Femur (tissue), 1 donor: ENCODE results near the gene PLIN5.

Experiments
- DNase-seq: peaks from one replicate; pipeline ENCODE4 v3.0.0-alpha.2; 2017

The PLIN5 gene

DNA sequence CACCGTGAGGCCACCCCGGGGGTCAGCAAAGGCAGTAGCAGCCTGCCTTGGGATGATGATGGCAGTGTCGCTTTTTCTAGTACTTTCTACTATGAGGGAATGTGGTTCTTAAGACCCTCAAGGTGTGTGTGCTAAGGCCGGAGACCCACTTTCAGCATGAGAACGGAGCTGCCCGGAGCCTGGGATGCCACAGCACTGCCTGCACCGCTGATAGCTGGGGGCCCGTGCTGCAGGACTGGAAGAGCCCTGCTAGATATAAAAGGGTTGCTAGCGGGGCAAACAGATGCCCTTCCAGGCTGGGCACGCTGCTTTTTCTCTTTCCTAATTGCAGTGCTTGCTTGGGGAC, 31.2 kb downstream of the PLIN5 start:
- no peak for DNase-seq

DNA sequence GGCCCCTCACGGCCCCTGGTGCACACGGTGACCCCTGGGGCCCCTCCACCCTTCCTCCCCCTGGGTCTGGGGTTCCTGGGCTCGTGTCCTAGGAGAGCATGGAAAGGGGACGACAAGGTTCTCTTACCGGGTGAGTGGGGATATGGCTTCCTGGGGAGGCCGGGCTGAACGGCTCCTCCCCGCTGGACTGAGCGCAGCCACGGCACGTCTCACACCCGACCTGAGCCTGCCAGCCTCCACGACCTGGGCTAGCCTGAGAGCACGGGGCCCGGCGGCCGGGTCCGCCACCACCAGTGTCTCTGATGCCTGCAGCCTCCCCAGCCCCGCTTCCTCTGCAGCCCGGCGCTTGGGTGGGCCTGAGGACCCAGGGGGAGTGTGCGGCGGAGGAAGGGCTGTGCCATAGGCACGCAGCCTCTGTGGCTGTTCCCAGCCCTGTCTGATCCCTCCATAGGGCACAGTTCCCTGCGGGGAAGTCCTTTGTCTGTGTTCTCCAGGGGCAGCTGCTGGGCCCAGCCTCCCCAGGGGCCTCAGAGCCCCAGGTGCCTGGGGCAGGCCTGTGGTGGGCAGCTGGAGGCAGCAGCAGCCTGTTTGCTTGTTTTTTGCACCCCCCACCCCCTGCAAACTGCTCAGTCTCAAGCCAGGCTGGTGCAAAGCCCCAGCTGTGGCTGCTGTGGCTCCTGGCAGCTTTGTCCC, 31.7 kb downstream of the PLIN5 start:
- DNase-seq, result no peak

DNA sequence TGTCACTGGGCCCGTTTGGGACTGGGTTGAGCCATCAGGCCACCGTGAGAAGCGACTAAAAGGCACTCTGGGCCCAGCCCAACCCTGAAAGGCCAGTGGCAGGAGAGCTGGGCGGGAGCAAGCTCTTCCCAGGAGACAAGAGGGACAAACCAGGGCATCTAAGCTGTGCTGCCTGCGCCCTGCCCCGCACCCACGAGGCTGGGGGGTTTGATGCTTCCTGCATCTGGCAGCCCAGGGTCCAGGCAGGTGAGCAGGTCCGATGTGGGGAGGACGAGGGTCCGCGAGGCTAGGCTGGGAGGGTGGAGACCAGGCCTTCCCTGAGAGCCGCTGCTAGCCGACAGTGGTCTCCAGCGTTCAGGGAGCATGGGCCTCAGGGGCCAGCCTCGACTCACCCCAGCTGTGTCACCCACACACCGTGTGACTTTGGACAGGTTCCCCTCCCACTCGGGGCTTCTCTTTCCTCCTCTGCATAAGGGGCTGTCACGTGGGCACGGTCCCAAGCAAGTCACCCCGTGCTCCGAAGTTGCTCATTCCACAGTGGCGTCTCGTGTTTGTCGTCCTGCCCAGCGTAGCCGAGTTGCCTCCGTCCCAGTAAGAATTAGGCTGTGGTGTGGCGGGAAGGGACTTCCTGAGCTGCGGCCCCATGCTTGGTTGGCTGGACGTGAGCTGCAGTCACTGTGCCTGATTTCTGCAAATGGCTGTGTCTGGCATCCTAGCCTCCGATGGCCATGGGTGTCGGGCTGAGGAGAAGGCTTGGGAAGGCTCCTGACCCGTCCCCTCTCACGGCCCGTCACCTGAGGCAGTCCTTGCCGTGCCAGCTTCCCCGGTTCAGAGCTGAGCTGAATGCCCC, 32.5 kb downstream of the PLIN5 start:
- DNase-seq, result no peak

GRCh38 chr19:4501691-4502090, 33.3 kb downstream of the PLIN5 start:
- no peak for DNase-seq

DNA sequence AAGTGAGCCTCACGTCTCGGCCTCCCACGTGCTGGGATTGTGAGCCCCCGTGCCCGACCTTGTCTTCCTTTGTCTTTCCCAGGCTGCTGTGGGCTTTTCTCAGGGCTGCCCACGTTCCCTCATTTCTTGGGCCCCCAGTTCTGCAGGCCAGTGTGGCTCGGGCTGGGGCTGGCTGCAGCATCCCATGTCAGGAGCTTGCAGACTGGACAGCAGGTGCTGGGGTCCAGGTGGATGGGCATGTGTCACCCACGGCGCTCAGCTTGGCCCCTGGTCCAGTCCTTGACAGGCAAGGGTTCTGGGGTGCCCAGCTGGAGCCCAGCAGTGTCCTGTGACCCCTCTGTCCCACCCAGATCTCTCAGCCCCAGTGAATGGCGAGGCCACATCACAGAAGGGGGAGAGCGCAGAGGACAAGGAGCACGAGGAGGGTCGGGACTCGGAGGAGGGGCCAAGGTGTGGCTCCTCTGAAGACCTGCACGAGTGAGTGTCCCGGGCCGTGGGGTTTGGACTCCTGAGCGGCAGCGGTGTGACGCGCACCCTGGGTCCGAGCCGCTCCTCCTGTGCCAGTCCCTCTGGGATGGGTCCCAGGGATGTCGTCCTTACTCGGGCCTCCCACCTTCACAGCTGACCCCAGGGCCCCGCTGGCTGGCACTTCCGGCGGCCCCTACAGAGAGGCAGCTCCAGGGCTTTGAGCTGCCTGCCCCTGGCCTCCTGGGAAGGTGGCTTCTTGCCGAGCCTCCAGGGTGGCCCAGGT, 34.0 kb downstream of the PLIN5 start:
- DNase-seq, result no peak

DNA sequence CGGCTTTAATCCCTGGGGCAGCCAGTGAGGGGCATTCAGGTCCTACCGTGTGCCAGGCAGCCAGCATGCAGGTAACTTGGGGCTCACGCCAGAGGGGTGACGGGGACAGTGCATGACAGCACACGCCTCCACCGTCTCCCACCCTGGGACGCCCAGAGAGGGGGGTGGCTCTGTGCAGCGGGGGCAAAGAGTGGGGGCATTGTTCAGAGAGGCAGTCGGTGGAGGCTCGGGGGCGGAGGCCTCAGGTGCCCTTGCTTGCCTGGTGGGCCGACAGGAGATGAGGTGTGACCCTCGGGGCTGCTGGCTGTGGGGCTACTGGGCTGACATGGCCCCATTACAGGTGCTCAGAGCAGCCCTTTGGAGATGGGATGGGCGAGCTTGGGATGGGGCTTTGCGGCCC, 35.2 kb downstream of the PLIN5 start:
- no peak for DNase-seq

DNA sequence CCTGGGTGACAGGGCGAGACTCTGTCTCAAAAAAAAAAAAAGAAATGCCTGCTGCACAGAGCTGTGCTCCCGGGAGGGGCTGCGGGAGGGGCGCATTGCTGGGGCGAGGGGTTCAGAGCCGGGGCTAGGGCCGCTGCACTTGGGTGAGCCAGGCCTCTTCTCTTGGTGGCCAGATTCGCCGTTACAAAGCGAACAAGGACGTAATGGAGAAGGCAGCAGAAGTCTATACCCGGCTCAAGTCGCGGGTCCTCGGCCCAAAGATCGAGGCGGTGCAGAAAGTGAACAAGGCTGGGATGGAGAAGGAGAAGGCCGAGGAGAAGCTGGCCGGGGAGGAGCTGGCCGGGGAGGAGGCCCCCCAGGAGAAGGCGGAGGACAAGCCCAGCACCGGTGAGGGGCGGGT, 35.7 kb downstream of the PLIN5 start:
- no peak for DNase-seq

- DNase-seq, result no peak
These were observed 36.3 kb downstream of the PLIN5 start for GRCh38 chr19:4498694-4499093.

GRCh38 chr19:4497770-4498389, 37.1 kb downstream of the PLIN5 start:
- no peak for DNase-seq

GRCh38 chr19:4496304-4496703, 38.7 kb downstream of the PLIN5 start:
- DNase-seq, result no peak

DNA sequence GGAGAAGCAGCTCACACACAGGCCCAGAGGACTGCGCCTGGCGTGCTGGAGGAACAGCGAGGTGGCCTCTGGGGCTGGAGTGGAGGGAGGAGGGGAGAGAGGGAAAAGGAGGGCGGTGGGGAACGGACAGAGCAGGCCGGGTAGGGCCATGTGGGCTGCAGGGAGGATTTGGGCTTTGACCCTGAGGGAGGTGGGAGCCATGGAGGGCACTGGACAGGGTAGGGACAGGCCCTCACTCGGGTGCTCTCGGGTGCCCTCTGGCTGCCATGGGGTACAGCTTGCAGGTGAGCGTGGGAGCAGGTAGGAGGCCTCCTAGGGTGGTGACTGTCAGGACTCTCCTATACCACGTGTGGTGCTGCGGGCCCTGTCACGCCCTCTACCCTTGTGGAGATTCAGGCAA, 39.6 kb downstream of the PLIN5 start:
- DNase-seq, result no peak

- no peak for DNase-seq
These were observed 40.3 kb downstream of the PLIN5 start for GRCh38 chr19:4494691-4495064.

DNA sequence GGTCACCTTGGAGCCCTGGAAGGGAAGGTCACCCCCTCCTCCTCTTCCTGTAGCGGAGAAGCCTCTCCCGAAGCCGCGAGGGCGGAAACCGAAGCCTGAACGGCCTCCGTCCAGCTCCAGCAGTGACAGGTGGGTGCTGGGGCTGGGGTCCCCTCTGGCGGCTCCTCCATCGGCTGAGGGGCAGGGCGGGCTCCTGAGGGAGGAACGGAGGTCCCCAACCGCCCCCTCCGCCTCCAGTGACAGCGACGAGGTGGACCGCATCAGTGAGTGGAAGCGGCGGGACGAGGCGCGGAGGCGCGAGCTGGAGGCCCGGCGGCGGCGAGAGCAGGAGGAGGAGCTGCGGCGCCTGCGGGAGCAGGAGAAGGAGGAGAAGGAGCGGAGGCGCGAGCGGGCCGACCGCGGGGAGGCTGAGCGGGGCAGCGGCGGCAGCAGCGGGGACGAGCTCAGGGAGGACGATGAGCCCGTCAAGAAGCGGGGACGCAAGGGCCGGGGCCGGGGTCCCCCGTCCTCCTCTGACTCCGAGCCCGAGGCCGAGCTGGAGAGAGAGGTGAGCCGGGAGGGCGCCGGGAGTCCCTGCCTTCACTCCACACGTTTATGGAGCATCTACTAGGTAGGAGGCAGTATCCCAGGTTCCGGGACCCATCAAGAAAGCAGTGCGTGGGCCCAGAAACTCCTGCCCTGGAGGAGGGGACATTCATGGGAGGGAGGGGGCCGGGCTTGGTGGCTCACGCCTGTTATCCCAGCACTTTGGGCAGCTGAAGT, 40.9 kb downstream of the PLIN5 start:
- no peak for DNase-seq

DNA sequence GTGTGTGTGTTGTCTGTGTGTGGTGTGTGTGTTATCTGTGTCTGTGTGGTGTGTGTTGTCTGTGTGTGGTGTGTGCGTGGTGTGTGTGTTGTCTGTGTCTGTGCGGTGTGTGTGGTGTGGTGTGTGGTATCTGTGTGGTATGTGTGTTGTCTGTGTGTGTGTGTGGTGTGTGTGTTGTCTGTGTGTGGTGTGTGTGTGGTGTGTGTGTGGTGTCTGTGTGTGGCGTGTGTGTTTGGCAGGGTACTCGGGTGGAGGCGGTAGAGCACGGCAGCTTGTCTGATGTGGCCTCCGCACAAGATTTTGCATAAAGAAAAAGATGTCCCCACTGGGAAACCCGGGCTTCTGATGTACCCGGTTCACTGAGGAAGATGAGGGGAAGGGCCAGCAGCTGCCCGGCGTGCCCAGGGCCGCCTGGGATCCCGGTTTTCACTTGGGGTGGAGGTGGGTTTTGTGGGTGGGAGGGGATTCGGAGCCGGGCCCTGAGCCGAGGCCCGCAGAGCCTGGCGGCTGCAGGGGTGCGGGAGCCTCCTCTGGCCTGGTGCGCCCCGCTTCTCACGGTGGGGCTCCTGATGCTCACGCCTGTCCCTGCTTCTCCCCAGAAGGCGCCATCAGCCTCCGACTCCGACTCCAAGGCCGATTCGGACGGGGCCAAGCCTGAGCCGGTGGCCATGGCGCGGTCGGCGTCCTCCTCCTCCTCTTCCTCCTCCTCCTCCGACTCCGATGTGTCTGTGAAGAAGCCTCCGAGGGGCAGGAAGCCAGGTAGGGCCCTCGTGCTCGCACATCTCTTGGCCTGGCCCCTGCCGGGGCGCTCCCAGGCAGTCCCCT, 41.7 kb downstream of the PLIN5 start:
- no peak for DNase-seq

DNA sequence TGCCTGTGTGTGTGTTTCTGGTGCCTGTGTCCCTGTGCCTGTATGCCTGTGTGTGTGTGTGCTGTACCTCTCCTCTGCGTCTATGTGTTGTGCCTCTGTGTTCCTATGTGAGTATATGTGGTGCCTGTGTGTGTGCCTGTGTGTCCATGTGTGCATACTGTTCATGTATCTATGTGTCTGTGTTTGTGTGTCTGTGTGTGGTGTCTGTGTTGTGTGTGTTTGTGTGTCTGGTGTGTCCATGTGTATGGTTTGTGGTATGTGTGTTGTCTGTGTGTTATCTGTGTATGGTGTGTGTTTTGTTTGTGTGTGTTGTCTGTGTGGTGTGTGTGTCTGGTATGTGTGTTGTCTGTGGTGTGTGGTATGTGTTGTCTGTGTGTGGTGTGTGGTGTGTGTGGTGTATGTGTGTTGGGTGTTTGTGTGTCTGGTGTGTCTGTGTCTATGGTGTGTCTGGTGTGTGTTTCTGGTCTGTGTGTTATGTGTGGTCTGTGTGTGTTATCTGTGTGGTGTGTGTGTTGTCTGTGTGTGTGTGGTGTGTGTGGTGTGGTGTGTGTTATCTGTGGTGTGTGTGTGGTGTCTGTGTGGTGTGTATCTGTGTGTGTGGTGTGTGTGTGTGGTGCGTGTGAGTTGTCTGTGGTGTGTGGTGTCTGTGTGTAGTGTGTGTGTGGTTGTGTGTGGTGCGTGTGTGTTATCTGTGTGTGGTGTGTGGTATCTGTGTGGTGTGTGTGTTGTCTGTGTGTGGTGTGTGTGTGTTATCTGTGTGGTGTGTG, 42.5 kb downstream of the PLIN5 start:
- DNase-seq, result no peak

DNA sequence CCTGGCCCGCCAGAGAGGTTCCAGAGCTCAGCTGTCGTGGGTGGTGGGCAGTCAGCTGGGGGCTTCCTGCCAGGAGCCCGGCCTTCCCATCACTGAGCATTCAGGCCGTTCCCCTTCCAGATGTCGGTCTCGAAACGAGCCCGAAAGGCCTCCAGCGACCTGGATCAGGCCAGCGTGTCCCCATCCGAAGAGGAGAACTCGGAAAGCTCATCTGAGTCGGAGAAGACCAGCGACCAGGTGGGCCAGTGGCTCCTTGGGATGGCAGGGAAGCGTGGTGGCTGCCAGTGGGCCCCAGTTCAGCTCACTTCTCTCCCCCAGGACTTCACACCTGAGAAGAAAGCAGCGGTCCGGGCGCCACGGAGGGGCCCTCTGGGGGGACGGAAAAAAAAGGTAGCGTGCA, 43.6 kb downstream of the PLIN5 start:
- no peak for DNase-seq

GRCh38 chr19:4488496-4488895, 46.5 kb downstream of the PLIN5 start:
- no peak for DNase-seq

GRCh38 chr19:4487572-4487971, 47.5 kb downstream of the PLIN5 start:
- no peak for DNase-seq

DNA sequence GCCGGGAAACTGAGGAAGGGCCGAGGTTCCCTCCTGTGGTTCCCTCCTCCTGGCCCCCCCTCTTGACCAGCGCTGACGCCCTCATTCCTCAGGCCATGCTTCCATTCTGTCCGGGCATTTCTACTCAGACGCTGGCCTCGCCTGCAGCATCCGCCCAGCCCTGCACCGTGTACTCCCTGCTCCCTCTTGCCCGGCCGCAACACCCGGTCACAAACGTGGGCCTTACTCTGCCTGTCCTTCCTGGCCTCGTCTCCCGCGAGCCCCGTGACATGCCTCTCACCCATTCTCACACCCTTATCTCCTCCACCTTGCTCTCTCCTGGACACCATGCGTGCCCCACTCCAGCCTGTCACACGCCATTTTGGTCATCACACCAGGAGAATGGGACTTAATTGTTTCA, 51.6 kb downstream of the PLIN5 start:
- no peak for DNase-seq

DNA sequence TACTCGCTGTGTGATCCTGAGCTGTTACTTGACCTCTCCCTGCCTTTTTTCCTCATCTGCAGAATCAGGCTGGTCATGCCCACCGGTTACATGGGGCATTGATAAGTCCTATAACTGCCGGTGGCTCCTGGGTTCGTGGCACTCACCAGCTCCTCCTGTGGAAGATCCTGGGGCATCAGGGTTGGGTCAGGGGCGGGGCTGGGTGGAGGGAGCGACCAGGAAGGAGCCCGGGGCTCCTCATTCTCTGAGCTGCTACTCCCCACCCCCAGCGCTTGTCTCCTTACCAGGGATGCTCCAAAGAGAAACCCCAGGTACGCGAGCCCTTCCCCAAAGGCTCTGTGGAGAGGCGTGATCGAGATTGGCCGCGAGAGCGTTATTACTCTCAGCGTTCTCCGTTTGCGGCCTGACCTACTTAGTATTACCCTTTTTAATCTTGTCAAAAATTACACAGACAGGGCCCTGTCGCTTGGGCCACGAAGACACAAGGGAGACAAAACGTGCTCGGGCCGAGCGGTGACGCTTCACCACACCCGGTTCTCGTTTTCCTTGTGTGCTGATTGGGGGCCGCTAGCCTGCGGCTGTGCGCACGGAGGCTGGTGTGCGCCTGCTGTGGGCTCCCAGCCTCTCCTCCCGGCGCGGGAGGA, 52.2 kb downstream of the PLIN5 start:
- DNase-seq, result no peak
